ENCODE data around the gene ZNF205. TPM values are rescaled to one million over a fixed set of nuclear protein-coding genes. Genes with fewer than 3 reads are reported as not detected.

The ZNF205 gene
- total and polyA plus RNA-seq, 2 of the 13 experiments (the other 11 are each of a cell fraction or from before 2014, with no cell fraction given), result 5.8 to 10.2 TPM

GRCh38 chr16:3148256-3149192, 36.1 kb downstream of the ZNF205 start:
- Histone ChIP-seq H4K20me1 (ENCODE audit: insufficient read depth, low read length) (no peaks in the 10 kb centered on the region), H3K4me1 (ENCODE audit: insufficient read depth, low read length) (peaks cover 62% of the 10 kb centered on the region), H3K4me2 (ENCODE audit: low read depth, low read length) (peak overlapping the region; percentile 97), H3K27me3 (ENCODE audit: control insufficient read depth in 1 of 2, insufficient read depth in 2 of 2, low read length in 2 of 2) (peaks cover 0 to 26% of the 10 kb centered on the region in 2 experiments; a peak in 3 of 5 replicates), H3K27ac (ENCODE audit: extremely low read length, insufficient read depth, low read length) (no peak overlapping the region), H2AFZ (ENCODE audit: low read length) (no peak overlapping the region), H3K4me3 (replicated peaks in 1 of 3; ENCODE audit: insufficient read depth in 1 of 3, low read depth in 2 of 3, low read length in 3 of 3) (peak overlapping the region in 1 of 3 experiments; percentile 78; a peak in 1 of 6 replicates), H3K79me2 (ENCODE audit: insufficient read depth, low read length) (no peaks in the 10 kb centered on the region), H3K9ac (ENCODE audit: insufficient read depth, low read depth, low read length) (no peak overlapping the region), H3K9me3 (ENCODE audit: low read length) (no peaks in the 10 kb centered on the region), H3K36me3 (replicated peaks in 1 of 2; ENCODE audit: control insufficient read depth in 1 of 2, insufficient read depth in 2 of 2, low read length in 2 of 2) (no peaks in the 10 kb centered on the region)
- in situ Hi-C loops (cut with HindIII; ENCODE audit: extremely low pct_ligation_motif_present, low pct_unique_long_range_greater_than_20kb), result no loop called here
- ChIA-PET POLR2A (interaction anchor here (1.6 to 4.7 kb wide), 3 partner anchors 14 to 50 kb away, joined by 5 to 81 read pairs (median 6); partner anchors contain the start of genes ZNF213 and ZSCAN10), CTCF (ENCODE audit: low intra/inter-chr PET ratio, low total read pairs) (no interaction called here)
- TF ChIP-seq RXRA (CRISPR knock-in tag; IDR thresholded peaks at IDR 0.05) (0 out of 2 replicates have a peak, but pooled peaks have one; percentile 10), GMEB2 (CRISPR knock-in tag; IDR thresholded peaks at IDR 0.05; ENCODE audit: low read depth) (no peak), ZNF17 (CRISPR knock-in tag; IDR thresholded peaks at IDR 0.05) (0 out of 2 replicates have a peak, but pooled peaks have one; percentile 71)
- intact Hi-C loops (cut with micrococcal nuclease; ENCODE audit: unreplicated experiment), result no loop called here
- ATAC-seq, result no peak
- BruUV-seq (replicated peaks), result no TSS peak
- no peak for DNase-seq (ENCODE audit: low spot score)
- no peak for FAIRE-seq
- 65% methylated on average over 6 of the region's 13 CpGs for WGBS (ENCODE audit: low lambda C conversion rate)

- ChIA-PET CTCF (ENCODE audit: low intra/inter-chr PET ratio, low total read pairs) (interaction anchor here (1.1 kb wide), 1 partner anchor 17 kb away, joined by 3 read pairs; no protein-coding TSS in a partner anchor), POLR2A (interaction anchor here (1.0 to 4.7 kb wide), 6 partner anchors 11 to 50 kb away, joined by 3 to 81 read pairs (median 12); partner anchors contain the start of genes ZNF213 and ZSCAN10)
- no peak for FAIRE-seq
- Histone ChIP-seq H3K4me2 (ENCODE audit: low read depth, low read length) (peak overlapping the region; percentile 97), H3K27me3 (ENCODE audit: control insufficient read depth in 1 of 2, insufficient read depth in 2 of 2, low read length in 2 of 2) (peaks cover 0 to 26% of the 10 kb centered on the region in 2 experiments; a peak in 3 of 5 replicates), H2AFZ (ENCODE audit: low read length) (no peak overlapping the region), H3K9ac (ENCODE audit: insufficient read depth, low read depth, low read length) (peak overlapping the region; percentile 65), H3K9me3 (ENCODE audit: low read length) (no peaks in the 10 kb centered on the region), H3K79me2 (ENCODE audit: insufficient read depth, low read length) (no peaks in the 10 kb centered on the region), H4K20me1 (ENCODE audit: insufficient read depth, low read length) (no peaks in the 10 kb centered on the region), H3K4me3 (replicated peaks in 1 of 3; ENCODE audit: insufficient read depth in 1 of 3, low read depth in 2 of 3, low read length in 3 of 3) (peak overlapping the region in 2 of 3 experiments; percentile 57 to 78; a peak in 4 of 6 replicates), H3K36me3 (replicated peaks in 1 of 2; ENCODE audit: control insufficient read depth in 1 of 2, insufficient read depth in 2 of 2, low read length in 2 of 2) (no peaks in the 10 kb centered on the region), H3K4me1 (ENCODE audit: insufficient read depth, low read length) (peaks cover 56% of the 10 kb centered on the region), H3K27ac (ENCODE audit: extremely low read length, insufficient read depth, low read length) (no peak overlapping the region)
- WGBS (ENCODE audit: low lambda C conversion rate), result 7% methylated on average over 3 of the region's 6 CpGs
- no peak for ATAC-seq
- in situ Hi-C loops (cut with HindIII; ENCODE audit: extremely low pct_ligation_motif_present, low pct_unique_long_range_greater_than_20kb), result no loop called here
- TF ChIP-seq ZNF17 (CRISPR knock-in tag; IDR thresholded peaks at IDR 0.05) (0 out of 2 replicates have a peak, but pooled peaks have one; percentile 1), ZNF121 (CRISPR knock-in tag; IDR thresholded peaks at IDR 0.05) (no peak), ARID3A (IDR thresholded peaks at IDR 0.05; ENCODE audit: low read depth, low read length) (no peak), ZNF891 (CRISPR knock-in tag; IDR thresholded peaks at IDR 0.05) (0 out of 2 replicates have a peak, but pooled peaks have one; percentile 11)
- BruUV-seq (replicated peaks), result no TSS peak
- intact Hi-C loops (cut with micrococcal nuclease; ENCODE audit: unreplicated experiment), result no loop called here
- no peak for DNase-seq (ENCODE audit: low spot score)
These were observed 36.8 kb downstream of the ZNF205 start for GRCh38 chr16:3149193-3149530.

Measured in HepG2 (cell line).